HUES64 (cell line): ENCODE measurements around the gene ARHGEF12.

Source experiments
- H3K27ac ChIP-seq: 2 replicates; pipeline ENCODE4 v1.7.0; 2013; ENCODE audit warnings: low read depth, low read length, inconsistent platforms
- H3K27me3 ChIP-seq: 2 replicates; pipeline ENCODE4 v1.6.1; 2013; ENCODE audit warnings: mild to moderate bottlenecking, low read length; ENCODE audit not compliant: insufficient read depth
- H3K36me3 ChIP-seq: 2 replicates; pipeline ENCODE4 v1.6.1; 2013; ENCODE audit warnings: mild to moderate bottlenecking, low read length; ENCODE audit not compliant: insufficient read depth
- H3K4me1 ChIP-seq: 2 replicates; pipeline ENCODE4 v1.6.1; 2013; ENCODE audit warnings: mild to moderate bottlenecking, low read length, moderate library complexity; ENCODE audit not compliant: insufficient read depth
- H3K4me3 ChIP-seq: 2 replicates; pipeline ENCODE4 v1.5.1; 2013; ENCODE audit warnings: mild to moderate bottlenecking, low read length, moderate library complexity
- H3K9ac ChIP-seq: 2 replicates; pipeline ENCODE4 v1.6.1; 2013; ENCODE audit warnings: mild to moderate bottlenecking, low read depth, low read length
- H3K9me3 ChIP-seq: 2 replicates; pipeline ENCODE4 v1.6.1; 2013; ENCODE audit warnings: low read depth, low read length; ENCODE audit not compliant: insufficient read depth
- WGBS: fragments of 150-250, 120-280 bp; methylation state at CpG from one replicate; pipeline ENCODE4 v1.1.7; 2013; ENCODE audit warnings: missing lambda C conversion rate; 5-methylcytosine and 5-hydroxymethylcytosine counted together

The ARHGEF12 gene

GRCh38 chr11:120388261-120388660 is 52.0 kb downstream of the ARHGEF12 start:
- Histone ChIP-seq H3K4me3 (no peak overlapping the region), H3K36me3 (no peaks in the 10 kb centered on the region), H3K27me3 (no peaks in the 10 kb centered on the region), H3K4me1 (peaks cover 34% of the 10 kb centered on the region), H3K9ac (no peak overlapping the region), H3K9me3 (peaks cover 5% of the 10 kb centered on the region; the same call in 1 of the 2 replicates), H3K27ac (no peak overlapping the region)

GRCh38 chr11:120389693-120390584 is 53.7 kb downstream of the ARHGEF12 start:
- no peak overlapping the region for H3K9ac ChIP-seq
- no peaks in the 10 kb centered on the region for H3K36me3 ChIP-seq
- 91% methylated on average over 4 of the region's 5 CpGs for WGBS
- peaks cover 26% of the 10 kb centered on the region for H3K4me1 ChIP-seq
- H3K9me3 ChIP-seq: 0 out of 2 replicates have a peak, but pooled peaks cover 2% of the 10 kb centered on the region
- no peak overlapping the region for H3K27ac ChIP-seq
- no peak overlapping the region for H3K4me3 ChIP-seq
- H3K27me3 ChIP-seq: no peaks in the 10 kb centered on the region

- Histone ChIP-seq H3K27ac (no peak overlapping the region), H3K9me3 (peaks cover 6% of the 10 kb centered on the region; the same call in 1 of the 2 replicates), H3K4me1 (peaks cover 20% of the 10 kb centered on the region), H3K27me3 (no peaks in the 10 kb centered on the region), H3K4me3 (no peak overlapping the region), H3K36me3 (no peaks in the 10 kb centered on the region), H3K9ac (no peak overlapping the region)
- no CpG with 5 or more reads among the region's 1 CpG for WGBS
Measured at GRCh38 chr11:120390585-120390922, 54.3 kb downstream of the ARHGEF12 start.

GRCh38 chr11:120391292-120391691 is 55.1 kb downstream of the ARHGEF12 start:
- Histone ChIP-seq H3K9ac (no peak overlapping the region; the same call in 1 of the 2 replicates), H3K9me3 (peaks cover 6% of the 10 kb centered on the region; the same call in 1 of the 2 replicates), H3K27me3 (no peaks in the 10 kb centered on the region), H3K36me3 (no peaks in the 10 kb centered on the region), H3K27ac (no peak overlapping the region), H3K4me1 (peaks cover 14% of the 10 kb centered on the region; the same call in 1 of the 2 replicates), H3K4me3 (no peak overlapping the region)

GRCh38 chr11:120391854-120392253 is 55.6 kb downstream of the ARHGEF12 start:
- Histone ChIP-seq H3K9ac (no peak overlapping the region; the same call in 1 of the 2 replicates), H3K27ac (no peak overlapping the region), H3K36me3 (no peaks in the 10 kb centered on the region), H3K27me3 (no peaks in the 10 kb centered on the region), H3K4me1 (peaks cover 15% of the 10 kb centered on the region; the same call in 1 of the 2 replicates), H3K4me3 (no peak overlapping the region), H3K9me3 (peaks cover 6% of the 10 kb centered on the region; the same call in 1 of the 2 replicates)
- WGBS: 92% methylated on average over 1 of the region's 1 CpG

- Histone ChIP-seq H3K36me3 (no peaks in the 10 kb centered on the region), H3K9ac (no peak overlapping the region), H3K9me3 (peaks cover 6% of the 10 kb centered on the region; the same call in 1 of the 2 replicates), H3K27me3 (no peaks in the 10 kb centered on the region), H3K27ac (no peak overlapping the region), H3K4me1 (peaks cover 20% of the 10 kb centered on the region; the same call in 1 of the 2 replicates), H3K4me3 (no peak overlapping the region)
- WGBS: 97% methylated on average over 6 of the region's 6 CpGs
Measured at GRCh38 chr11:120392314-120392713, 56.1 kb downstream of the ARHGEF12 start.

- Histone ChIP-seq H3K36me3 (no peaks in the 10 kb centered on the region), H3K9me3 (peaks cover 6% of the 10 kb centered on the region; the same call in 1 of the 2 replicates), H3K27me3 (no peaks in the 10 kb centered on the region), H3K4me1 (peaks cover 24% of the 10 kb centered on the region; the same call in 1 of the 2 replicates), H3K9ac (no peak overlapping the region), H3K27ac (no peak overlapping the region), H3K4me3 (no peak overlapping the region)
- 72% methylated on average over 1 of the region's 2 CpGs for WGBS
Measured at GRCh38 chr11:120392793-120393192, 56.6 kb downstream of the ARHGEF12 start.

- Histone ChIP-seq H3K36me3 (no peaks in the 10 kb centered on the region), H3K9ac (no peak overlapping the region), H3K4me1 (peaks cover 33% of the 10 kb centered on the region), H3K27me3 (no peaks in the 10 kb centered on the region), H3K9me3 (peaks cover 6% of the 10 kb centered on the region; the same call in 1 of the 2 replicates), H3K27ac (no peak overlapping the region), H3K4me3 (no peak overlapping the region)
- WGBS: 100% methylated on average over 2 of the region's 2 CpGs
Measured at GRCh38 chr11:120394119-120394518, 57.9 kb downstream of the ARHGEF12 start.

GRCh38 chr11:120395778-120396177 is 59.6 kb downstream of the ARHGEF12 start:
- Histone ChIP-seq H3K9me3 (peaks cover 4% of the 10 kb centered on the region; the same call in 1 of the 2 replicates), H3K4me3 (no peak overlapping the region), H3K27ac (no peak overlapping the region), H3K9ac (no peak overlapping the region), H3K4me1 (peaks cover 50% of the 10 kb centered on the region), H3K36me3 (no peaks in the 10 kb centered on the region), H3K27me3 (no peaks in the 10 kb centered on the region)
- 94% methylated on average over 3 of the region's 3 CpGs for WGBS

- H3K9me3 ChIP-seq: peaks cover 4% of the 10 kb centered on the region; the same call in 1 of the 2 replicates
- WGBS: 81% methylated on average over 2 of the region's 2 CpGs
- H3K4me1 ChIP-seq: peaks cover 47% of the 10 kb centered on the region
- peak overlapping the region; percentile 13; the same call in 1 of the 2 replicates for H3K27ac ChIP-seq
- no peaks in the 10 kb centered on the region for H3K36me3 ChIP-seq
- no peak overlapping the region for H3K9ac ChIP-seq
- no peaks in the 10 kb centered on the region for H3K27me3 ChIP-seq
- H3K4me3 ChIP-seq: no peak overlapping the region
Measured at GRCh38 chr11:120398132-120398531, 61.9 kb downstream of the ARHGEF12 start.

- no peak overlapping the region for H3K9ac ChIP-seq
- no peaks in the 10 kb centered on the region for H3K36me3 ChIP-seq
- peaks cover 4% of the 10 kb centered on the region; the same call in 1 of the 2 replicates for H3K9me3 ChIP-seq
- no peak overlapping the region for H3K27ac ChIP-seq
- WGBS: 91% methylated on average over 2 of the region's 2 CpGs
- no peaks in the 10 kb centered on the region for H3K27me3 ChIP-seq
- H3K4me3 ChIP-seq: no peak overlapping the region
- peaks cover 56% of the 10 kb centered on the region for H3K4me1 ChIP-seq
Measured at GRCh38 chr11:120399307-120399706, 63.1 kb downstream of the ARHGEF12 start.
